Ammon's horn (tissue), 1 donor: ENCODE data around the gene MKI67.
"Not testable (repeated sequence)": the region's sequence is repeated elsewhere in the genome, so short reads cannot be mapped to it uniquely, and the experiment has no call there.

Experiments
- DNase-seq: peaks from one replicate; pipeline ENCODE4 v3.0.0-alpha.2; 2016; ENCODE audit warnings: low spot score

The MKI67 gene

DNA sequence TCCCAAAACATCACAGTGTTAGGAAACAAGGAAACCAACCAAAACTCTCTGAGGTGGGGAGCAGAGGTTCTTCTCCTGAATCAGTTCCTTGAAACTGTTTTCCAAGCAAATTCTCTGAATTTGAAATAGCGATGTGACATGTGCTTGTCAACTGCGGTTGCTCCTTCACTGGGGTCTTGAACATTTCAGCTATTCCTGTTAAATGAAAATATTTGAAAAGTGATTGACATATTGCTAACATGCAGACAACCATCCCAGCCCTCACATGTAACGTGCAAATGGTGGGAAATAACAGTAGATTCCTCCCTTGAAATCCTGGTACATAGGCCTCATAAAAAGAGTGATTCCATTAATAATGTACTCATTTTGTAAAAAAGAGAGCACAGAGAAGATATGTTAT, 15.9 kb downstream of the MKI67 start:
- DNase-seq, result no peak

GRCh38 chr10:128109707-128110106, 16.5 kb downstream of the MKI67 start:
- no peak for DNase-seq

DNA sequence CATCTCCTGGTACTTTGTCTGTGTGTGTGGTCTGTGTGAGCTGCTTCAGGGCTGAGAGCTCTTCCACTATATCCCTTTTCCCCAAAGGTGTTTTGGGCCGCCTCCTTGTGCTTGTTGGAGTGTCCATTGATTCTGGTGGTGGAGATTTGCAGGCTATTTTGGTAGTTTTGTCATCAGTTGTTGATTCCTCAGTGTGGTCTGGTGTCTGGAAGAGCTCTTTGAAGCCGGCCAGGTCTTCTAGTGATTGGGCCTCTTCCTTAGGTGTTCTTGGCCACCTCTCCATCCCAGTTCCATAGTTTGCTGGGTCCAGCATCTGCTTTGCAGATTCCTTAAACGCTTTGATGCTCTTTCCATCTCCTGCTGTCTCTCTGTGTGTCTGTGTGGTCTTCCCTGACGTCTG, 20.8 kb downstream of the MKI67 start:
- no peak for DNase-seq

DNA sequence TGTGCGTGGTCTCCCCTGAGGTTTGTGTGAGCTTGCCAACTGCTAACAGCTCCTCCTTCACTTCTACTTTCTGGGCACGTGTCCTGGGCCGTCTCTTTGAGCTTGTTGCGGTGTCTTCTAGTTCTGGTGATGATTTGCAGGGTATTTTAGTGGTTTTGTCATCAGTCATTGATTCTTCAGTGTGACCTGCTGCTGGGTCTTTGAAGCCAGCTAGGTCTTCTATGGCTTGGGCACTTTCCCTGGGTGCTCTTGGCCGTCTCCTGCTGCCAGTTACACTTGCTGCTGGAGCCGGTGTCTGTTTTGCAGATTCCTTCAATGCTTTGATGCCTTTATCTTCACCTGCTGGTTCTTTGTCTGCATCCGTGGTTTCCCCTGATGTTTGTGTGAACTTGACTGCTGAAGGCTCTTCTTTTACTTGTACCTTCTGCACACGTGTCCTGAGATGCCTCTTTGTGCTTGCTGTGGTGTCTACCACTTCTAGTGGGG, 23.0 kb downstream of the MKI67 start:
- no peak for DNase-seq

- DNase-seq, result no peak
Measured at GRCh38 chr10:128102480-128103228, 23.6 kb downstream of the MKI67 start.

DNA sequence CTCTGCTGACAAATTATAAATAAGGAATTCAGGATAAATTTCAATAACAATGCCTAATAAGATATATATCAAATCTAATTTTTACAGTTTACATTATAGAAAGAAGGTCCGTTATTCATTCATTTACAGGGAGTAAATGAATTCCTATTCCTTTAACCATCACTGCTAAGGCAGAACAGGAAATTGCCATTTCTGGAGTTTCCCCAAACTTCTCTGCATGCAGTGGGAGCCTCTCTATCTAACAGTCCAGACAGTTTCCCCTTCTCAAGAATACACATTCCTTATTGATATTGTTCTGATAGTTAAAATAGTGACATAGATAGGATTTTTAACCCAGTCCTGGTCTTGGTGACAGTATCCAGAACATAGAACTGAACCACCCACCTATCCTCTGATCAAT, 24.3 kb downstream of the MKI67 start:
- no peak for DNase-seq

- no peak for DNase-seq
Measured at GRCh38 chr10:128099901-128100300, 26.3 kb downstream of the MKI67 start.

- no peak for DNase-seq
Measured at GRCh38 chr10:128098631-128099030, 27.6 kb downstream of the MKI67 start.

DNA sequence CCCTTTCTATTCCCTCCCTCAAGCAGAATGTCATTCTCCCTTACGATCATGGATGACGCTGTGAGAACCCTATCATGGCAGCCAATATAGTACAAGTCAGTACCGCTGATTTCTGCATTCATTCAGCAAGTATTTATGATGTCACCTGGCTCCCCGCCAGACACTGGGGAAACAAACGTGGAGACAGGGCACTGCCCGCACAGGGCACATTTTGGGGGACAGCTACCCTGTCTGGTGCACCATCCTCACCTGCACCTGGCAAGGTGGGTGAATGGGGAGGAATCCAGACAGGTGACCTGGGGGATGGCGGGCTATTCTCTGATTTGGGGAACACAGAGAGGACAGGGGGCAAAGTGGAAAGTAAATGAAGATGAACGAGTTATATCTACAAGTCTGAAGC, 28.4 kb downstream of the MKI67 start:
- no peak for DNase-seq

GRCh38 chr10:128096486-128097199, 29.6 kb downstream of the MKI67 start:
- no peak for DNase-seq

- no peak for DNase-seq
Measured at GRCh38 chr10:128095753-128096469, 30.3 kb downstream of the MKI67 start.

DNA sequence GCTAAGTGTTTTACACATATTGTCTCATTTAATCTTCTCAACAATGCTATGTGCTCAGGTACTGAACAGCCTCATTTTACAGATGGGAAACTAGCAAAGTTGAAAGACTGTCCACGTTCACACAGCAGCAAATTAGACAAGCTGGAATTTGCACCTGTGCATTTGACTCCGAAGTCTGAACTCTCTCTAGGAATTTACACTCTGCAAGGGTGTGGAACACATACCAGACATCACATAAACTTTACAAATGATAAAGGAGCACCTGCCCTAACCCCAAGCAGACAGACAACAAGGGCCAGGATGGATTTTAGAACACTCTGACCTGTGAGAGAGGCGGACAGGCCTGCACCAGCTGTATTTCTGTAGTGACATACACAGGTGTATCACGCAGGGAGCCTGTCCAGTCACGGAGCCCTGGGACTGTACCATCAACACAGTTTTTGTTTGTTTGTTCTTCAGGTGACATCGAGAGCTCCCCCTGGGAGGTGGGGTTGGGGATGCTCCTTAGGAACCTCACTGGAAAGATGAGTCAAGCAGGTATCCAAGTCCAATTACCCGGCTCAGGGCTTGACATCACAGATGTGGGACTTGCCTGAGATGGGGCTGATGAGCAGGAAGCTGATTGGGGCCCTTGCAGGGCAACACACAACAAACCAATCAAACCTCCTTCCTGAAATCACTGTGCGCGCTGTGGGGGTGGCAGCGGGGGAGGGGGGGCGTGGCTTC, 31.0 kb downstream of the MKI67 start:
- no peak for DNase-seq

- not testable (repeated sequence) for DNase-seq
Measured at GRCh38 chr10:128094596-128094995, 31.6 kb downstream of the MKI67 start.

DNA sequence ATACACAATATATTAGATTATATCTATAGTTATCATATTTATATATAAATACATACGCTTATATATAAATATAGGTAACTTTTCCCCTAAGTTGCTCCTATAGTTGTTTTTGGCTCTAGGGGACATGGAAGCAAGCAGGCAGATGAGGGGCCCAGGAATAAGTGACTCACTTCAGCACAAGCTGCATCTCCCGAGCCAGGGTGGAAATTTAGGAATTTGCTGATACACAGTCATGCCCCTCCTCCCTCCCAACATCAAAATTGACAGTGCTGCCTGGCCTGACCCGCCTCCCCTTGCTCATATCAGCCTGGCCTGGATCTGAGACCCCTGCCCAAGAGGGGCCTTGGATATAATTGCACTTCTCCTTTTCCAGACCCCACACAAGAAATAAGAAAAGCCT, 33.8 kb downstream of the MKI67 start:
- DNase-seq, result no peak

GRCh38 chr10:128091636-128092210, 34.5 kb downstream of the MKI67 start:
- DNase-seq, result no peak

- no peak for DNase-seq
Measured at GRCh38 chr10:128087884-128088709, 38.1 kb downstream of the MKI67 start.

DNA sequence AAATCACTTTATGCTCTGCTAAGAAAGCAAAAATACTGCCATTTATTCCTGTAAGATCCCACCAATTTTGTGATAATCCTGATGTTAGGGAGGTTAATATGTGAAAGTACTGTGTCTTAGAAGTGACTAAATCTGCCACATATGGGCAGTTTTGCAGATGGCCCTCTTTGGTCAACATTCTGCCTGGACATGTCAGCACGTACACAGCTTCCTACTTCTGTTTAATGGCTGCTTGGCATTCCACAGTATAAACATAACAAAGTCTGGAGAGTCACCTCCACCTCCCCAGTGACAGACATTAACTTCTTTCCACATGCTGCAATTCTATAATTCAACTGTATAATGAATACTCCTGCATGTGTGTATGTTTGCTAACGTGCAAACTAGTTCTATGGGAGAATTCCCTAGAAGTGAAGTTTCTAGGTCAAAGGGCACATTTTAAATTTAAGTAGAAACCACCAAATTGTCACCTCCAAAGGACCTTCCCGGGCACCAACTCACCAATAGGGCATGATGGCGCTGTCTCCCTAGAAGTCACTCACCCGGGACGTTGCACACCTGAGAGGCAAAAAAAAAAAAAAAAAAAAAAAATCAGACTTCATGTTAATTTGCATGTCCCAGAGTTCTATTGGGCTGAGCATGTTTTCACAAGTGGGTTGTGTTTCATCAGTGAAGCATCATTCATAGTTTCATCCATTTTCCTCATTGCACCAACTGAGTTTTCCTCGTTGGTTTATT, 38.9 kb downstream of the MKI67 start:
- no peak for DNase-seq

DNA sequence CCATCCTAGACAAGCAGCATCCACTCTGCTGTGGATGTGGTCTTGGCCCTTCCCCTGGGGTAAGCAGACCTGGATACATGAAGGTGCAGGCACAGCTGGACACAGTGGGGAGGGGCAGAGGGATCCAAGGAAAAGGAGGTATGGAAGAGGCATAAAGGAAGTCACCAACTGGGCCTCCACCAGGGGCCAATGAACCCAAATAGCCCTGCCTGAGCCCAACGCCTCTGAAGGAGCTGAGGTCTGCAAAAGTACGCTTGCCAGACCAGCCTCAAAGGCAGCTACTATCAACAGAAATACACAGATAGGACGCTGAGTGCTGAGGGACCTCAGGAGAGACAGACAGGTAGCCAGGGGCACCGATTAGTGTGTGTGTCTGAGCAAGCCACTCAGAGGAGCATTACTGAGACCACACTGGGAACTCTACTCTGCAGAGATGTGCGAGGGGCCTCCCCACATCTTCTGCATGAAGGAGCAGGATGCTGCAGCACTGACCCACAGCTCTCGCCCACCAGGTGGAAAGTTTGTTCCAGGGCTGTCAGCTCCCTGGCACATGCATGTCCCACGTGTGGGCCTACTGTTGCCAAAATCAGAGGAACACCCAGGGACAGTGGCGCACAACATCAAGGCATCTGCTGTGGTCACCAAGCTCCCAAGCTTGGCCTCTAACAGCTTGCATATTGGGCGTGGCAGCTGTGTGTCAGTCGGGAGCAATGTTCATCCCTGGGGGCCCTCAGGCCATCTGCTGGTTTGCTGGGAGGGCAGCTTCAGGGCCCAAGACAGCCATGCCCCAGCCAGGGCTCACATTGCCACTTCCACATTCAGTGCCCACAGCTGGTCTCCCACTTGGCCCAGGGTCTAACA, 40.0 kb downstream of the MKI67 start:
- no peak for DNase-seq

DNA sequence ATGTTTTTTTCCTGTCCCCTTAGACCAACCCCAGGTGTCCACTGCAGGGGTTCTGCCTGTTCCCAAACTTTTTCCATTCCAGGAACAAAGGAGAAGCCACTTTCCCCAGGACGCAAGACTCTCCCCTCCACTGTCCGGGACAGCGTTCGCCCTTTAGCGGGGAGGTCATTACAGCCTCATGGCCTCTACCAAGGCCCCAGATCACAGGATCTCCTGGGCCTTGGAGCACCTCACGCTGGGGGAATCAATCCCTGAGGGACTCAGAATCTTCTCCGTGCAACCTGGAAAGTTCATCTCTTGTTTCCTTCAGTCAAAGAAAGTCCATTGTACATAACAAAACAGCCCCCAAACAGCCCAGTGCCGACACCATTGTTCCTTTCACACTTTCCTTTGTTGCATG, 41.2 kb downstream of the MKI67 start:
- no peak for DNase-seq
